OCI-LY3 (cell line): ENCODE results near the gene HMOX1.

Source experiments
- EZH2phosphoT487 ChIP-seq: fragments of 200-600 bp; shearing (Covaris generic); IDR thresholded peaks from 2 replicates; pipeline ENCODE4 v1.6.1; 2018; ENCODE audit warnings: antibody characterized with exemption, mixed run types, low read depth
- TF ChIP-seq, protein P1 (sequence below): fragments of 200-600, 300-600 bp; sonication (generic); IDR thresholded peaks from 2 replicates; pipeline ENCODE4 v1.5.1; 2014; ENCODE audit warnings: antibody characterized with exemption, low read length, low read depth

DNA sequence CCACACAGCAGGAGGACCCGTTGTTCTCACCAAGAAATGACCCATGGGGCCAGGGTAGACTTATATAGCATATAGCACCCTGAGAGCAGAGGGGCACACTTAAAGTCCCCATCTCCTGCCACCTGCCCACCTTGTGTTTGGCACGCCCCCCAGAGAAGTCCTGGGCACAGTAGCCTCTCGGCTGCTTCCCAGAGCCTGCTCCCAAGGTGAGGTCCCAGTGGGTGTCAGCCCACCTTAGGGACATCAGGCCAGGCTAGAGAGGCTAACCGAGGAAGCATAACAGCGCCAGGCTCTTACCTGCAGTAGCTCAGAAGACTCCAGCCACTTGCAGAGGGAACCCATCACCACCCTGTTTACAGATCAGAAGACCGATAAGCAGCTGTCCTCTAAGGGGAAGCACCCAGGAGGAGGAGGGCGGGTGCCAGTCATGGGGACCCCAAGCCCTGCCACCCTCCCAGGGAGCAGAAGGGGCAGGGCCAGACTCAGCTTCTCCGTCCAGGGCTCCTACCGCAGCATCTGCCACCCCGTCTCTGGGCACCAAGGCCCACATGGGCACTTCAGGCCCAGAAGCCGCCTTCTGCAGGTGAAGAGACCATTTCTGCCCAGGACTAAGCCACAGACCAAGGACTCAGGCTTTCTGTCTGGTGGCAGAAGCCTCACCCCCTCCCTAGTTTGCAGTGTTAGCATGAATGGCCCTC lies 34.9 kb upstream of the HMOX1 start:
- TF ChIP-seq, protein P1, sequence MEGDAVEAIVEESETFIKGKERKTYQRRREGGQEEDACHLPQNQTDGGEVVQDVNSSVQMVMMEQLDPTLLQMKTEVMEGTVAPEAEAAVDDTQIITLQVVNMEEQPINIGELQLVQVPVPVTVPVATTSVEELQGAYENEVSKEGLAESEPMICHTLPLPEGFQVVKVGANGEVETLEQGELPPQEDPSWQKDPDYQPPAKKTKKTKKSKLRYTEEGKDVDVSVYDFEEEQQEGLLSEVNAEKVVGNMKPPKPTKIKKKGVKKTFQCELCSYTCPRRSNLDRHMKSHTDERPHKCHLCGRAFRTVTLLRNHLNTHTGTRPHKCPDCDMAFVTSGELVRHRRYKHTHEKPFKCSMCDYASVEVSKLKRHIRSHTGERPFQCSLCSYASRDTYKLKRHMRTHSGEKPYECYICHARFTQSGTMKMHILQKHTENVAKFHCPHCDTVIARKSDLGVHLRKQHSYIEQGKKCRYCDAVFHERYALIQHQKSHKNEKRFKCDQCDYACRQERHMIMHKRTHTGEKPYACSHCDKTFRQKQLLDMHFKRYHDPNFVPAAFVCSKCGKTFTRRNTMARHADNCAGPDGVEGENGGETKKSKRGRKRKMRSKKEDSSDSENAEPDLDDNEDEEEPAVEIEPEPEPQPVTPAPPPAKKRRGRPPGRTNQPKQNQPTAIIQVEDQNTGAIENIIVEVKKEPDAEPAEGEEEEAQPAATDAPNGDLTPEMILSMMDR, result no peak
- TF ChIP-seq EZH2phosphoT487, result no peak
